Central memory CD4-positive, alpha-beta T cell (primary cell): ENCODE measurements around the gene TRAPPC2L.
"Not testable (repeated sequence)": the region's sequence is repeated elsewhere in the genome, so short reads cannot be mapped to it uniquely, and the experiment has no call there.

Experiments
- DNase-seq: peaks from one replicate; pipeline ENCODE4 v3.0.0; 2022

TRAPPC2L gene

GRCh38 chr16:88878967-88879787 is 22.2 kb downstream of the TRAPPC2L start:
- DNase-seq = no peak

GRCh38 chr16:88879788-88880055 is 22.8 kb downstream of the TRAPPC2L start:
- DNase-seq = no peak

- no peak for DNase-seq
Measured at GRCh38 chr16:88880226-88881006, 23.5 kb downstream of the TRAPPC2L start.

GRCh38 chr16:88881007-88881615 is 24.2 kb downstream of the TRAPPC2L start:
- no peak for DNase-seq

- DNase-seq = no peak
Measured at GRCh38 chr16:88881675-88882357, 24.9 kb downstream of the TRAPPC2L start.

GRCh38 chr16:88882358-88883030 is 25.6 kb downstream of the TRAPPC2L start:
- no peak for DNase-seq

GRCh38 chr16:88883117-88883895 is 26.4 kb downstream of the TRAPPC2L start:
- no peak for DNase-seq

GRCh38 chr16:88883946-88884345 is 27.0 kb downstream of the TRAPPC2L start:
- no peak for DNase-seq

- no peak for DNase-seq
Measured at GRCh38 chr16:88884569-88885271, 27.8 kb downstream of the TRAPPC2L start.

- DNase-seq = no peak
Measured at GRCh38 chr16:88885693-88886280, 28.9 kb downstream of the TRAPPC2L start.

- no peak for DNase-seq
Measured at GRCh38 chr16:88886420-88886844, 29.5 kb downstream of the TRAPPC2L start.

GRCh38 chr16:88886845-88887521 is 30.1 kb downstream of the TRAPPC2L start:
- DNase-seq = no peak

GRCh38 chr16:88888057-88888456 is 31.1 kb downstream of the TRAPPC2L start:
- no peak for DNase-seq

GRCh38 chr16:88888461-88889387 is 31.8 kb downstream of the TRAPPC2L start:
- no peak for DNase-seq

GRCh38 chr16:88889702-88890352 is 32.9 kb downstream of the TRAPPC2L start:
- not testable (repeated sequence) for DNase-seq

- no peak for DNase-seq
Measured at GRCh38 chr16:88891083-88891482, 34.2 kb downstream of the TRAPPC2L start.

- DNase-seq = no peak
Measured at GRCh38 chr16:88892065-88892464, 35.1 kb downstream of the TRAPPC2L start.
